Endothelial cell of umbilical vein (primary cell): ENCODE measurements around the gene EZR. TPM values are rescaled to one million over a fixed set of nuclear protein-coding genes. Genes with fewer than 3 reads are reported as not detected.

Experiments used
- BruUV-seq: library from RNA; stranded (reverse); fragments of 400-500 nt; replicated peaks from 2 replicates; lab custom pipeline; 2021; lab: Mats Ljungman, UMichigan
- CTCF ChIA-PET: fragments of 300-600, 350-600 bp; sonication (Branson Sonifier 250); formaldehyde crosslinking; loops from one replicate; lab custom pipeline; 2021; ENCODE audit warnings: antibody characterized with exemption, inconsistent platforms; lab: Charles Lee
- POLR2A ChIA-PET: fragments of 300-600, 350-600 bp; sonication (Branson Sonifier 250); formaldehyde crosslinking; loops from one replicate; lab custom pipeline; 2021; ENCODE audit warnings: antibody characterized with exemption, inconsistent platforms; lab: Charles Lee
- DNase-seq: peaks from one replicate; pipeline ENCODE4 v3.0.0-alpha.2; 2011; ENCODE audit warnings: low read depth, low spot score
- FAIRE-seq: peaks from 2 replicates; lab custom pipeline; 2011; peaks lifted over from hg19 to GRCh38; lab: Jason Lieb, UNC
- H2AFZ ChIP-seq: 2 replicates; pipeline ENCODE4 v1.6.0; 2012; ENCODE audit warnings: low read depth, low read length, control low read depth, inconsistent platforms
- H3K27ac ChIP-seq: 2 replicates; pipeline ENCODE4 v1.5.1; 2011; ENCODE audit warnings: low read depth, mild to moderate bottlenecking, control low read depth, low read length, moderate library complexity; ENCODE audit not compliant: insufficient read depth
- H3K27me3 ChIP-seq, 2 experiments: 2 replicates each; pipeline versions ENCODE4 v1.6.0 to v1.6.1; 2011; ENCODE audit warnings: low read length in 2 of 2, mixed read lengths in 1 of 2; ENCODE audit not compliant: control insufficient read depth in 2 of 2, insufficient read depth in 2 of 2
- H3K36me3 ChIP-seq, 2 experiments: 2 replicates in 1 of 2; 3 replicates in 1 of 2; pipeline ENCODE4 v1.5.1; 2011; ENCODE audit warnings: low read length in 2 of 2, mild to moderate bottlenecking in 1 of 2, moderate library complexity in 1 of 2; ENCODE audit not compliant: control insufficient read depth in 2 of 2, insufficient read depth in 2 of 2; ENCODE audit errors: extremely low read depth in 1 of 2
- H3K4me1 ChIP-seq: 3 replicates; pipeline ENCODE4 v1.5.1; 2011; ENCODE audit warnings: mild to moderate bottlenecking, low read length; ENCODE audit not compliant: control insufficient read depth, insufficient read depth; ENCODE audit errors: extremely low read depth
- H3K4me2 ChIP-seq: 2 replicates; pipeline ENCODE4 v1.6.1; 2011; ENCODE audit warnings: low read length, control low read depth, mixed read lengths; ENCODE audit not compliant: insufficient read depth
- H3K4me3 ChIP-seq, 3 experiments: fragments of 200-600 bp in 1 of 3; sonication (generic), shearing (Covaris generic) in 1 of 3; replicated peaks in 1 of 3; 2 replicates each; pipeline ENCODE4 v1.5.1; 2011 to 2016; ENCODE audit warnings: control low read depth in 3 of 3, low read length in 3 of 3, mild to moderate bottlenecking in 2 of 3, inconsistent platforms in 1 of 3, low read depth in 1 of 3, moderate library complexity in 1 of 3; ENCODE audit not compliant: insufficient read depth in 1 of 3
- H3K79me2 ChIP-seq: 2 replicates; pipeline ENCODE4 v1.6.0; 2012; ENCODE audit warnings: low read length, inconsistent platforms; ENCODE audit not compliant: control insufficient read depth, insufficient read depth
- H3K9ac ChIP-seq: replicated peaks from 2 replicates; pipeline ENCODE3; 2011; ENCODE audit warnings: low read length, control low read depth; ENCODE audit not compliant: insufficient read depth; ENCODE audit errors: extremely low read depth
- H3K9me1 ChIP-seq: replicated peaks from 3 replicates; pipeline ENCODE4 v1.6.0; 2011; ENCODE audit warnings: mild to moderate bottlenecking, low read length; ENCODE audit not compliant: control insufficient read depth, insufficient read depth; ENCODE audit errors: extremely low read depth
- H3K9me3 ChIP-seq: replicated peaks from 2 replicates; pipeline ENCODE4 v1.5.1; 2012; ENCODE audit warnings: low read length, inconsistent platforms; ENCODE audit not compliant: control insufficient read depth, insufficient read depth
- H4K20me1 ChIP-seq: replicated peaks from 2 replicates; pipeline ENCODE3; 2011; ENCODE audit warnings: mild to moderate bottlenecking, low read length; ENCODE audit not compliant: control insufficient read depth, insufficient read depth; ENCODE audit errors: extremely low read depth
- CTCF ChIP-seq, 2 donors: IDR thresholded peaks; 1 replicate in 1 of 2; 2 replicates in 1 of 2; pipeline ENCODE4 v1.5.1; 2011; ENCODE audit warnings: low read length in 2 of 2, mild to moderate bottlenecking in 2 of 2, moderate library complexity in 2 of 2, control low read depth in 1 of 2, inconsistent platforms in 1 of 2, low read depth in 1 of 2; ENCODE audit not compliant: insufficient read depth in 1 of 2; ENCODE audit errors: extremely low read depth in 1 of 2
- EZH2 ChIP-seq: IDR thresholded peaks from 2 replicates; pipeline ENCODE4 v1.6.1; 2012; ENCODE audit warnings: borderline replicate concordance, low read depth, mild to moderate bottlenecking, moderate library complexity, low read length, inconsistent platforms; ENCODE audit not compliant: severe bottlenecking
- FOS ChIP-seq: IDR thresholded peaks from 2 replicates; pipeline ENCODE4 v1.6.1; 2011; ENCODE audit warnings: mild to moderate bottlenecking, low read length, moderate library complexity, borderline replicate concordance; ENCODE audit not compliant: insufficient read depth
- GATA2 ChIP-seq: IDR thresholded peaks from 2 replicates; pipeline ENCODE4 v1.7.0; 2011; ENCODE audit warnings: low read depth, mild to moderate bottlenecking, moderate library complexity, mixed read lengths, low read length; ENCODE audit not compliant: insufficient read length, insufficient read depth
- JUN ChIP-seq: IDR thresholded peaks from 2 replicates; pipeline ENCODE4 v1.6.1; 2011; ENCODE audit warnings: borderline replicate concordance, low read depth; ENCODE audit not compliant: insufficient read length, insufficient read depth
- MAX ChIP-seq: IDR thresholded peaks from 2 replicates; pipeline ENCODE4 v1.6.1; 2011; ENCODE audit not compliant: insufficient read depth, insufficient read length
- MYC ChIP-seq: IDR thresholded peaks from one replicate; pipeline ENCODE4 v1.6.1; 2011; ENCODE audit warnings: mild to moderate bottlenecking, low read depth, low read length
- POLR2A ChIP-seq: IDR thresholded peaks from 2 replicates; pipeline ENCODE4 v1.6.1; 2012; ENCODE audit warnings: low read depth, mild to moderate bottlenecking, control low read depth, low read length
- POLR2AphosphoS5 ChIP-seq: IDR thresholded peaks from 2 replicates; pipeline ENCODE4 v1.6.1; 2012; ENCODE audit warnings: low read depth, mild to moderate bottlenecking, control low read depth, low read length, moderate library complexity; ENCODE audit not compliant: insufficient read depth
- dilution Hi-C: fragments of 300-500 bp; cut with MboI; formaldehyde crosslinking; loops from one replicate; pipeline ENCODE4 v1.15.0; 2019; ENCODE audit warnings: low sequenced_read_pairs; ENCODE audit not compliant: extremely low pct_ligation_motif_present
- intact Hi-C: fragments of 100-400 bp; cut with micrococcal nuclease; formaldehyde crosslinking; loops from one replicate; pipeline ENCODE4 v1.10.0; 2022
- polyA plus RNA-seq, 4 experiments: library from polyadenylated mRNA; depleted of rRNA in 3 of 4; stranded (reverse) in 3 of 4; unstranded in 1 of 4; fragments of >200 nt; gene quantifications; 2 replicates each; pipeline versions ENCODE4 v1.2.1 to v1.2.3, GENCODE V29; 2011 to 2012; ENCODE audit warnings: missing spikeins in 1 of 4
- total RNA-seq: library from RNA; stranded (reverse); gene quantifications from 2 replicates; pipeline ENCODE4 v1.2.3, GENCODE V29; 2021

EZR gene
- total and polyA plus RNA-seq, 2 donors (not counting 3 experiments of a cell fraction or from before 2014, with no cell fraction given): 58.5 to 108 TPM

GRCh38 chr6:158803733-158804143, 15.4 kb downstream of the EZR start:
- Histone ChIP-seq H3K4me1 (peaks cover 30% of the 10 kb centered on the region), H3K27me3 (no peaks in the 10 kb centered on the region), H3K9me1 (no peaks in the 10 kb centered on the region), H4K20me1 (peaks cover 4% of the 10 kb centered on the region), H3K4me2 (peak overlapping the region; percentile 92), H3K4me3 (peak overlapping the region in 1 of 3 experiments; percentile 46), H3K36me3 (no peaks in the 10 kb centered on the region), H3K9ac (peak overlapping the region; percentile 59), H3K27ac (peak overlapping the region; percentile 73), H3K9me3 (no peaks in the 10 kb centered on the region), H3K79me2 (peaks cover 94% of the 10 kb centered on the region), H2AFZ (peak overlapping the region; percentile 34)
- no peak for TF ChIP-seq POLR2A
- peak; percentile 36 for TF ChIP-seq GATA2
- no peak for TF ChIP-seq EZH2
- ChIA-PET POLR2A (interaction anchor here (1.3 kb wide), 1 partner anchor 14 kb away, joined by 4 read pairs; no protein-coding TSS in a partner anchor), CTCF (interaction anchor here (0.7 to 1.3 kb wide), 12 partner anchors 10 to 167 kb away, joined by 3 to 8 read pairs (median 4); no protein-coding TSS in a partner anchor)
- BruUV-seq: no TSS peak
- DNase-seq: peak; percentile 67
- intact Hi-C loops (no loop called here), dilution Hi-C loops (no loop called here)
- FAIRE-seq: peak; percentile 69

- no peaks in the 10 kb centered on the region for H3K9me1 ChIP-seq
- intact Hi-C loops (no loop called here), dilution Hi-C loops (no loop called here)
- no peak overlapping the region for H3K9ac ChIP-seq
- TF ChIP-seq MAX: no peak
- TF ChIP-seq FOS: no peak
- no peak for TF ChIP-seq MYC
- TF ChIP-seq JUN: no peak
- TF ChIP-seq POLR2A: no peak
- no peak for TF ChIP-seq GATA2
- no peak for TF ChIP-seq EZH2
- no peak for TF ChIP-seq CTCF (IDR thresholded peaks at IDR 0.05; ENCODE audit: extremely low read depth in 1 of 2, insufficient read depth in 1 of 2, low read depth in 1 of 2, low read length in 2 of 2)
- TF ChIP-seq POLR2AphosphoS5: no peak
- no TSS peak for BruUV-seq
- H4K20me1 ChIP-seq: peaks cover 2% of the 10 kb centered on the region
- DNase-seq: no peak
- H3K4me2 ChIP-seq: no peak overlapping the region
- H3K27ac ChIP-seq: no peak overlapping the region
- CTCF ChIA-PET: interaction anchor here (0.7 to 2.3 kb wide), 2 partner anchors 9 to 12 kb away, joined by 3 to 7 read pairs; no protein-coding TSS in a partner anchor
- no peaks in the 10 kb centered on the region for H3K27me3 ChIP-seq
- H3K4me3 ChIP-seq: no peak overlapping the region
- H2AFZ ChIP-seq: no peak overlapping the region
- FAIRE-seq: no peak
- POLR2A ChIA-PET: no interaction called here
- H3K4me1 ChIP-seq: peaks cover 31% of the 10 kb centered on the region
- H3K9me3 ChIP-seq: no peaks in the 10 kb centered on the region
- H3K79me2 ChIP-seq: peaks cover 94% of the 10 kb centered on the region
- H3K36me3 ChIP-seq: no peaks in the 10 kb centered on the region
Observed at GRCh38 chr6:158801655-158802294, 17.4 kb downstream of the EZR start.
